HG03025 (cell line): Measurements from ENCODE around the gene ENKUR.

Experiments used
- ATAC-seq: cut with Tn5 transposase; IDR thresholded peaks from one replicate; pipeline ENCODE4 v1.9.1; 2021; ENCODE audit warnings: mild to moderate bottlenecking, moderate library complexity; ENCODE audit not compliant: unreplicated experiment, low FRiP score

ENKUR gene

GRCh38 chr10:24951201-24952142 lies 64.5 kb downstream of the ENKUR start:
- no peak for ATAC-seq

GRCh38 chr10:24950439-24950838 lies 65.5 kb downstream of the ENKUR start:
- no peak for ATAC-seq

DNA sequence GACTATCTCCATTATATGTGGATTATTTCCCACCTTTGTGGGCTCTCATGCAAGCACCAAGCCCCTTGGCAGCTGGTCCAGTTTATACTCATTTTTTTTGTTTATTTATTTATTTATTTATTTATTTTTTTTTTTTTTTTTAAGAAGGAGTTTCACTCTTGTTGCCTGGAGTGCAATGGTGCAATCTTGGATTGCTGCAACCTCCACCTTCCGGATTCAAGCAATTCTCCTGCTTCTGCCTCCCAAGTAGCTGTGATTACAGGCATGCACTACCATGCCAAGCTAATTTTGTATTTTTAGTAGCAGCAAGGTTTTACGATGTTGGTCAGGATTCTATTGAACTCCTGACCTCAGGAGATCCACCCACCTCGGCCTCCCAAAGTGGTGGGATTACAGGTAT lies 66.3 kb downstream of the ENKUR start:
- no peak for ATAC-seq

DNA sequence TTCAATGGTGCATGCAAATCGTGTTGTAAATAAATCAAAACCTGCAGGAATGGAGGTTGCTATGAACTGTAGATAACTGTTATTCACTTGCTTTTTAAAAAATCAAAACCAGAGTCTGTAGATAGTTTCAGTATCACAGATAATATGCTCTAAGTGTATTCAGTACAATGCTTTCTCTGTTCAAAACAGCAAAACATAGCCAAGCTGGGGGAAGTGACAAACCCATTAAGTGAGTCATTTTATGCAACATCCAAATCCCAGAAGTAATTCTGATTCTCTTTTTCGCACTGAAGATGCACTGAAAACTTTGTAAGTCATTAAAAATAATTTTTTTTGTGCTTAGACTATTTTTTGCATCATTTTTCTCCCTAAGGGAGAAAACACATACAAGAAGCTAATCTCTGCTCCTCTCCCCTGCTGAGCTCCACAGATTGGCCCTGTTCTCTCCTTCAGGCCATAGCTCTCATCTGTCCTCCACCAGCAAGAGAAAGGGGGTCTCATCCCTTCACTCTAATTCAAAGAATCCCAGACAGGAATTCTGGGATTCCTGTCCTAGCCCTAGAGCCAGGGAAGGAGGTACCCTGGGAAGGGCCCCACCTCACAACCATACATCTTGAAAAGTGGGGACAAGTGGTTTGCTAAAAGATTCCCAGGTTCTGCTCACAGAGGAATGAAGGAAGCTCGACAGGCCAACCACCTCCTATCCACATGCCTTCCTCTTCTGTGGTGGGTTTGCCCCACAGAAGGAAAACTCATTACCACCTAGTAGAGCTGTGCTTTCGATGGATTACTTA lies 68.5 kb downstream of the ENKUR start:
- peak; percentile 53 for ATAC-seq

DNA sequence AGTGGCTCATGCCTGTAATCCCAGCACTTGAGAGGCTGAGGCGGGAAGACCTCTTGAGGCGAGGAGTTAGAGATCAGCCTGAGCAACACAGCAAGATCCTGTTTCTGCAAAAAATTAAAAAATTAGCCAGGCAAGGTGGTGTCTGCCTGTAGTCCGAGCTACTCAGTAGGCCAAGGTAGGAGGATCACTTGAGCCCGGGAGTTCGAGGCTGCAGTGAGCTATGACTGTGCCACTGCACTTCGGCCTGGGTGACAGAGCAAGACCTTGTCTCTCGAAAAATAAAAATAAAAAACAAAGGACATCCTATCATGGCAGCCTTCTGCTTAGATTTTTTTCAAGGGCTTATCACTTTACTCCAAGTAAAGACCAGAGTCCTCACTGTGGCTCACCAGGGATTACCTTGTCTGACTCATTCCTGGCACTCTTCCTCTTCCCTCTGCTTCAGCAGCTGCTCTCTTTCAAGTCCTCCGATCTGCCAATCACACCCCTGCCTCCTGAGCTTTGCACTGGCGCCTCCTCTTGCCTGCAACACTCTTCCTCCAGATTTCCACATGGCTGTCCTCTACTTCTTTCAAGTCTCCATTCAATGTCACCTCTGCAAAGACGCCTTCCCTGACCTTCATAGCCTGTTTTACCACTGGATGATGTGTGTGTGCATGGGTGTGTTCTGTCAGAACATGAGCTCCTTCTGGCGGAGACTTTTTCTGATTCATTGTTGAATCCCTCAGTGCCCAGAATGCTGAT lies 71.3 kb downstream of the ENKUR start:
- no peak for ATAC-seq

DNA sequence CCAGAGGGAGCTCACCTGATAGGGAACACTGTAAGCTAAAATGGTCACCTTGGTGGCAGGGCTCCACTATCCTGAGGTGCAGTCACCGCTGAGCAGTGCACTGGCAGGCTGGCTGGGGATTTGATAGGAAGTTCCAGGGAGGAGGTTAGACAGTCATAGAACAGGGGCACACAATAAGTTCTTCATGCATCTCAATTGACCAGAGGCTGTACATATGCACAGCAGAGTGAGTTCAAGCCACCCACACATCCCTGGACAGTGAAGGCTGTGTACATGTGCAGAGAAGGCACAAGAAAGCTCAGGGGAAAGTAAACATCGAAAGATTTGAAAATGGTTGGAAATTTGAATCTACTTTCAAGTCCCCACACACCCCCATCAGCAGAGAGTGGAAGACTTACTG lies 77.4 kb downstream of the ENKUR start:
- ATAC-seq: no peak

DNA sequence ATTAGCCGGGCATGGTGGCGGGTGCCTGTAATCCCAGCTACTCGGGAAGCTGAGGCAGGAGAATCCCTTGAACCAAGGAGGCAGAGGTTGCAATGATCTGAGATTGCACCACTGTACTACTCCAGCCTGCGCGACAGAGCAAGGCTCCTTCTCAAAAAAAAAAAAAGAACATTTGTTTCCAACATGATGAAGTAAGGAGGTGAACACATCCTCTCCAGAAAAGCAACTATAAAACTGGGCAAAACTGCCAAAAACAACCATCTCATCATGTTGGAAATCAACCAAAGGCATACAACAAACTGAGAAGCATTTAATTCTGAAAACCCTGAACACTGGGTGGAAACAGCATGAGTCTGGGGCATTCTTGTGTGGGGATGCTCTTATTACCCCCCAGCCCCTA lies 77.9 kb downstream of the ENKUR start:
- ATAC-seq: no peak

GRCh38 chr10:24935504-24936292 lies 80.3 kb downstream of the ENKUR start:
- ATAC-seq: no peak
